Stimulated activated CD4-positive, alpha-beta T cell treated with anti-CD3 and anti-CD28 coated beads, Interleukin-4, amount 100 ng/mL, for 4 hours (primary cell): ENCODE data around the gene ZNF837.

Source experiments
- DNase-seq, 2 experiments: peaks; one replicate each; pipeline ENCODE4 v3.0.0-alpha.2; 2020

The ZNF837 gene

DNA sequence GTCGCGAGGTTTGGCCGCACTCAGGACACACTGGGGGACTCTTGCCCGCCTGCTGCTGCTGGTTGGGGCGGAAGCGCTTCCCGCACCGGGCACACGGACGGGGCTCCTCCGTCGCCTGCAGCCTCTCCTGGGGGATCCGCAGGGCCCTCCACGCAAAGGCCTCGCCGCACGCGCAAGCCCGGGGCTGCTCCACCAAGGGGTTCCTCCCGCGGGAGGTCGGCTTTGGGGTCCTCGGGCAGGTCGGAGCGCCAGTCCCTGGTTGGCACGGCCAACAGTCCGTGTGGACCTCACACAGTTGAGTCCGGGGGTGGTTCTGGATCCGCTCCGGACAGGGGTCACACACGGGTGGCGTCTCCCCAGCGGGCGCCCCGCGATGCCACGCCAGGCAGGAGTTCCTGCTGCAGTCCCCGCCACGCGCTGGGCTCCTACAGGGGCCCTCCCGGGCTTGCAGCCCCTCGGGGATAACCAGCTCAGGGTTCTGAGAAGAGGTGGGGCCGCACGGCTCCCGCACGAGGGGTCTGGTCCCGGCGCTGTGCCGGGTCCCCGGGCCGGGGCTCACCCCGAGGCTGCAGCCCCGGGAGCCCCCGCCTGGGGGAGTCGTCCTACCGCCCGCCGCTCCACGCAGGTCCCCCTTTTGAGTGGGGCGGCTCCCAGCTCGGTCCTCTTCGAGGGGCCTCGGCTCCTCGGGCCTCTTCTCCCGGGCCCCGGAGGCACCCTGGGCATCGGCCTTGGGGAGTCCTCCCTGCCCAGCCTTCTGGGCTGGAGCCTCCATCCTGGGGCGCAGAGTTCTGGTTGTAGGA lies 12.1 kb downstream of the ZNF837 start:
- no peak for DNase-seq

DNA sequence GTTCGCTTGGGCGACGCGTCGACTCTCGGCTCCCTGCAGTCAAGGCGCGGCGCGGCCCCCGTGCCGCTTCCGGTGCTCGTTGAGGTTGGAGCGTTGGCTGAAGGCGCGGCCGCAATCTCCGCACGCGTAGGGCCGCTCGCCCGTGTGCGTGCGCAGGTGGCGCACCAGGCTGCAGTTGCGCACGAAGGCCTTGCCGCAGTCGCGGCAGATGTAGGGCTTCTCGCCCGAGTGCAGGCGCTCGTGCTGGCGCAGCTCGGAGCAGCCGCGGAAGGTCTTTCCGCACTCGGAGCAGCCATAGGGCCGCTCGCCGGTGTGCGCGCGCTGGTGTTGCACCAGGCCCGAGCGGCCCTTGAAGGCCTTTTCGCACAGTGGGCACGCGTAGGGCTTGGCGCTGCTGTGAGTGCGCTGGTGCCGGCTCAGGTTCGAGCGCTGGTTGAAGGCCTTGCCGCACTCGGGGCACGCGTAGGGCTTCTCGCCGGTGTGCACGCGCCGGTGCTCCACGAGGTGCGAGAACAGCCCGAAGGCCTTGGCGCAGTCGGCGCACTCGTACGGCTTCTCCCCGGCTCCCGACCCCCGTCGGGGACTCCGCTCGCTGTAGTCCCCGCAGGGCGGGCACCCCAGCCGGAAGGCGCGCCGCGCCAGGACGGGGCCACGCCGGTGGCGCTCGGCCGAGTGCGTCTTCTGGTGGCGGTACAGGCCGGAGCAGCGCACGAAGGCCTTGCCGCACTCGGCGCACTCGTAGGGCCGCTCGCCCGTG lies 13.0 kb downstream of the ZNF837 start:
- no peak for DNase-seq

- DNase-seq = no peak
Measured at GRCh38 chr19:58366585-58367430, 14.0 kb downstream of the ZNF837 start.

DNA sequence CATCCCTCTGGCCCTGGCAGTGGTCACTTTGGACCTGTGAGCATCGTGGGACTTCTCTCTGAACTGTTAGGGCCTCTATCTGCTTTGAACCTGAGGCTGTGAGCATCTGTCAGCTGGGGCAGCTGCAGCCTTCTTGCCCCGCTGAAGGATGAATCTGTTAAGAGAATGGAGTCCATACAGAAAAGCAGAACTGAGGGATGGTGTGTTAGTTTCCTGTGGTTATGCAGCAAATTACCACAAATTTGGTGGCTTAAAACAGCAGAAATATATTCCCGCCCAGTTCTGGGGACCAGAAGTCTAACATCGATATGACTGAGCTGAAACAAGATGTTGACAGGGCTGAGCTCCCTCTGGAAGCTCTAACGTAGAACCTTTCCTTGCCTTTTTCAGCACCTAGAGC lies 16.7 kb downstream of the ZNF837 start:
- no peak for DNase-seq

GRCh38 chr19:58362272-58362994 lies 18.4 kb downstream of the ZNF837 start, which contains the start of gene ZNF497:
TSS of gene ZNF497 (minus strand) at chr19:58362751. CDS start at chr19:58357635, 5,116 bp downstream.
- DNase-seq = peak; percentile 95 to 97

GRCh38 chr19:58361900-58362271 lies 18.9 kb downstream of the ZNF837 start:
- DNase-seq = peak; percentile 42

- no peak for DNase-seq
Measured at GRCh38 chr19:58357481-58358145, 23.2 kb downstream of the ZNF837 start.

DNA sequence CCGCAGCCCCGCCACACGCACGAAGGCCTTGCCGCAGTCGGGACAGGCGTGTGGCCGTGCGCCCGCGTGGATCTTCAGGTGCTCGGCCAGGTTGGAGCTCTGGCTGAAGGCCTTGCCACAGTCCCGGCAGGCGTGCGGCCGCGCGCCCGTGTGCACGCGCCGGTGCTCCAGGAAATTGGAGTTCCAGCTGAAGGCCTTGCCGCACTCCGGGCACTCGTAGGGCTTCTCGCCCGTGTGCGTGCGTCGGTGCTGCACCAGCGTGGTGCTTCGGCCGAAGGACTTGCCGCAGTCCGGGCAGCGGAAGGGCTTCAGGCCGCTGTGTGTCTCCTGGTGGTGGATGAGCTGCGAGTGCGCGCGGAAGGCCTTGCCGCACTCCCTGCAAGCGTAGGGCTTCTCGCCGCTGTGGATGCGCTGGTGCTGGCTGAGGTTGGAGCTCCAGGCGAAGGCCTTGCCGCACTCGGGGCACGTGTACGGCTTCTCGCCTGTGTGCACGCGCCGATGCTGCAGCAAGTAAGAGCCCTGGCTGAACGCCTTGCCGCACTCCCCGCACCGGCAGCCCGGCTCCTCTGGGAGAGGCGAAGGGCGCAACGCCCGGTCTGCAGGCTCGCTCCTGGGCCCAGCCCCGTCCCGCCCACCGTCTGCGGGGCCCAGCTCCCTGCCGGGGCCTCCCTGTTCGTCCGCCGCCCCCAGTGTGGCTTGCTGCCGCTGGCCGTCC lies 23.9 kb downstream of the ZNF837 start:
- DNase-seq = no peak

DNA sequence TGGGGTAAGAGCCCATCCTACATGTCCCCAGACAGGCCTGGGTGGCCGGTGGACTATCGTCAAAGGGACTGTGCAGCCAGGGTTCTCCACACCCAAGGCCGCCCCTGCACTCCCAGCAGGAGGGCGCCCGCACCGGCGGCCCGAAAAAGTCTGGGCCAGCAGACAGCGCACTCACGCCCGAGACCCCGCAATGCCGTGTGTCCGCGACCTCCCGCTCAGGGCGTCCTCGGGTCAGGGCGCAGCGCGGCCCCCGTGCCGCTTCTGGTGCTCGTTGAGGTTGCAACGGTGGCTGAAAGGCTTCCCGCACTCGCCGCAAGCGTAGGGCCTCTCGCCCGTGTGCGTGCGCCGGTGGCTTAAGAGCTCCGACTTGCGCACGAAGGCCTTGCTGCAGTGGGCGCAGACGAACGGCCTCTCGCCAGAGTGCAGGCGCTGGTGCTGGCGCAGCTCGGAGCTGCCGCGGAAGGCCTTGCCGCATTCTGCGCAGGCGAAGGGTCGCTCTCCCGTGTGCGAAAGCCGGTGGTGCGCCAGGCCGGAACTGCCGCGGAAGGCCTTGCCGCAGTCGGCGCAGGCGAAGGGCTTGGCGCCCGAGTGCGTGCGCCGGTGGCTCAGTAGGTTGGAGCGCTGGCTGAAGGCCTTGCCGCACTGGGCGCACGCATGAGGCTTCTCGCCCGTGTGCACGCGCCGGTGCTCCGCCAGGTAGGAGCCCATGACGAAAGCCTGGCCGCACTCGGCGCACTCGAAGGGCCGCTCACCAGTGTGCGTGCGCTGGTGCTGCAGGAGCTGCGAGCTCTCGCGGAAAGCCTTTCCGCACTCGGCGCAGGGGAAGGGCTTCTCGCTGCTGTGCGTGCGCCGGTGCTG lies 24.7 kb downstream of the ZNF837 start:
- peak; percentile 22 to 31 for DNase-seq

DNA sequence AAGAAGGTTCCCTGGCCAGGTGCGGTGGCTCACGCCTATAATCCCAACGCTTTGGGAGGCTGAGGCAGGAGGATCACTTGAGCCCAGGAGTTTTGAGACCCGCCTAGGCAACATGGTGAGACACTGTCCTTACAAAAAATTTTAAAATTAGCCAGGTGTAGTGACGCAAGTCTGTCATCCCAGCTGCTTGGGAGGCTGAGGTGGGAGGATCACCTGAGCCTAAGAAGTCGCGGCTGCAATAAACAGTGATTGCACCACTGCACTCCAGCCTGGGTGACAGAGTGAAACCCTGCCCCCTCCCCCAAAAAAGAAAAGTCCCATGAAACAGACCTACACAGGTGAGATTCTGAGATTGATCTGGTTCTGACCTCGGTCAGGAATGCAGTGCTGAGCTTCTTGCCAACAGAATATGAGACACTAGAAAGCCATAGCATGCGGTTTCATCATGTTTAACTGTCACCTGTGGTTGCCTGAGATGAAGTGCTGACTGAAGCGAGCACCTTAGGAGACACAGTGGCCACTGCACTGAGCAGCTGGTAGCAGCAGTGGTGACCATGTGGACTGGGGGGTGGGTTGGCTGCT lies 25.5 kb downstream of the ZNF837 start:
- DNase-seq = no peak

GRCh38 chr19:58354478-58355030 lies 26.3 kb downstream of the ZNF837 start:
- DNase-seq = no peak

DNA sequence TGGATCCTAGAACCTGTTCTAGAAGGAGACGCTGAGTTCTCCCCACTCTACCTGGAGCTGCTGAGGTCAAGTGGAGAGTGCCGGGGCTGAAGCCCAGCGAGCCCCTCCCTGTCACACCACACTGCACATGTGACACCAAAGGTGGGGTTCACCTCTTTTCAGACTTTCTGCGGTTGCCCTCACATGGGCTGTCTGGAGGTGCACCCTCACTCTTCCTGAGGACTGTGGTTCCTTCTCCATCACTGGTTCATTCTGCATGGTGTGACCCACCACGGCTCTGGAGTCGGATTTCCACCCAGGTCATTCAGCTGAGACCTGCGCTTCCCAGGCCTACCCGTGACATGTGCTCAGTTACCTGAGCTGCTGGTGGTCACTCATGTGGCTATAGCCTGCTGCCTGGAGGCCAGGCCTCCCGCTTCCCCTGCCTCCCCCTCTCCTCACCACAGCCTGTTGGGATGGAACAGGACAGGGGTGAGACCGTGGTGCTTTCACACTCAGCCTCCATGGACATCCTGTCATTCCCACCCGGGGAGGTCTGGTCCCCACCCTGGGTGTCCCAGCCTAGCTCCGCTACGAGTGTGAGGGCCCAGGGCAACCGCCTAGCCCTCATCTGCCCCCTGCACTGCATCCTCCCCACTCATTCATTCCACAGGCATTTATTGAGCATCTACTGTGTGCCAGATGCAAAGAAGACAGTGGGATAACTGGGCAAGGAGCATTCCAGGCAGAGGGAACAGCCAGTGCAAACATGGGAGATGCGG lies 26.9 kb downstream of the ZNF837 start:
- no peak for DNase-seq

DNA sequence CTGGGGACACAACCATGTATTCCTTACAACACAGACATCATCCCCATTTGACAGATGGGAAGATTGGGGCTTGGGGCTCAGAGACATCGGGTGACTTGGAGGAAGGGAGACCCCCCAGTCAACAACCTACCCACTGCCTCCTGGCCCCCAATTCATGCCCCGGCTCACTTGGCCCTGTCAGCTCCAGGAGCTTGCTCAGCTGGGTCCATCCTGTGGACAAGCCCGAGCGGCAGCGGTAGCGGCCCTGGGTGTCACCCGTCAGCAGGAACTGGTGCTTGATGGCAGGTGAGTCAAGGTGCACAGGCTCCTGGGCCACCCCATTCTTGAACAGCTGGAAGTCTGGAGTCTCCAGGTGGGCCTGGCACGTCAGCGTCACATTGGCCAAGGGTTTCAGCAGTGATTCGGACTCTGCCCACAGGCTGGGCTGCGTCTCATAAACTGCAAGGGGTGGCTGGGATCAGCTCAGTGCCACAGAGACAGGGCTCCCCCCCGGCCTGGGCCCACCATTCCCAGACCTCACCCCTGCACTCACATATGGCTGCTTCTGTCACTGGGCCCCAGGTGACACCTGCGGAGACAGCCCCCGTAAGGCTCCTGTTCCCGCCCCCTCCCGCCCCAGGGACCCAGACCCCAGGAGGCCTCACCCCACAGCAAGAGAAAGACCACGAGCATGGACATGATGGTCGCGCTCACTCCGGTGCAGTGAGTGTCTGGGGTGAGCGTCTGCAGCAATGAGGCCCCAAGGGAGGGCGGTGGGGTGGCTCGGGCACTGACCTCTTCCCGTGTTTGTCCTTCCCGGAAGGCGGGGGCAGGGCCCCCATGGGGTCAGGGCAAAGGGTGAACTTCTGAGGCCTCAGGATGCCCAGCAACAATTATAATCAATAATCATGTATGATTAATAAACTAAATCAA lies 27.8 kb downstream of the ZNF837 start, which contains the start of gene A1BG:
A1BG (minus strand) TSS at position 733 of the 912 bp plus-strand sequence; CDS start at position 678, 55 bp downstream.
- DNase-seq = no peak

- DNase-seq = no peak
Measured at GRCh38 chr19:58351990-58352755, 28.7 kb downstream of the ZNF837 start.

DNA sequence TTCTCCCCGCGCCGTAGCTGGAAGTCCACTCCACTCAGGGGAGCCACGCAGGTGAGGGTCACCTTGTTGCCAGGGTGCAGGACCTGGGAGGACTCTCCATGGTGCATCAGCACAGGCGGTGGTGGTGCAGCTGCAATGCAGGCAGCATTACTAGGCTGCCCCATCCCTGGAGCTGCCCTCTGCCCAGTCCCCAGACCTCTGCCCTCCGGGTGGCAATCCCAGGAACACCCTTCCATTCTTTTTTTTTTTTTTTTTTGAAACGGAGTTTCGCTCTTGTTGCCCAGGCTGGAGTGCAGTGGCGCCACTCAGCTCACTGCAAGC lies 29.3 kb downstream of the ZNF837 start:
- DNase-seq = no peak

GRCh38 chr19:58350871-58351557 lies 29.8 kb downstream of the ZNF837 start:
- DNase-seq = no peak
